Panc1 (cell line): ENCODE results near the gene ZBTB22.

Experiments
- CTCF ChIP-seq: fragments of 450-650 bp; IDR thresholded peaks from 2 replicates; pipeline ENCODE4 v1.5.1; 2017; ENCODE audit warnings: mild to moderate bottlenecking
- REST ChIP-seq, 2 experiments: IDR thresholded peaks; 2 replicates each; pipeline ENCODE4 v1.6.1; 2011 to 2012; ENCODE audit warnings: low read depth in 2 of 2, control low read depth in 1 of 2, low read length in 1 of 2, mild to moderate bottlenecking in 1 of 2, moderate library complexity in 1 of 2; ENCODE audit not compliant: insufficient read depth in 1 of 2
- SIN3A ChIP-seq: IDR thresholded peaks from 2 replicates; pipeline ENCODE4 v1.6.1; 2012; ENCODE audit warnings: low read depth, mild to moderate bottlenecking, low read length, moderate library complexity, borderline replicate concordance; ENCODE audit not compliant: insufficient read depth

GRCh38 chr6:33330736-33331135 is 13.2 kb upstream of the ZBTB22 start:
- TF ChIP-seq CTCF (no peak), REST (IDR thresholded peaks at IDR 0.05; ENCODE audit: insufficient read depth in 1 of 2, low read depth in 2 of 2, low read length in 1 of 2) (no peak), SIN3A (no peak)
